Measurements from ENCODE around the gene TPRA1. TPM values are rescaled to one million over a fixed set of nuclear protein-coding genes. Genes with fewer than 3 reads are reported as not detected.

Gene TPRA1
- total and polyA plus RNA-seq, 9 of the 15 experiments (the other 6 are each of a cell fraction or from before 2014, with no cell fraction given), result 0.66 to 21.5 (median 11.1) TPM

GRCh38 chr3:127539366-127540060 lies 51.0 kb downstream of the TPRA1 start:
- FAIRE-seq (no peak), ATAC-seq (no peak), DNase-seq (ENCODE audit: extremely low read depth in 1 of 4, low spot score in 3 of 4) (no peak)
- ChIA-PET POLR2A (no interaction called here), CTCF (ENCODE audit: low intra/inter-chr PET ratio) (no interaction called here)
- H3K9me1 ChIP-seq (ENCODE audit: control insufficient read depth, insufficient read depth, low read length), result no peaks in the 10 kb centered on the region
- BruUV-seq (replicated peaks), result no TSS peak
- intact Hi-C loops (cut with micrococcal nuclease) (no loop called here), in situ Hi-C loops (cut with MboI) (no loop called here)
- H3K36me3 ChIP-seq (ENCODE audit: control insufficient read depth, insufficient read depth, low read length), result no peaks in the 10 kb centered on the region
- H3K9ac ChIP-seq (ENCODE audit: insufficient read depth in 1 of 2, low read depth in 2 of 2, low read length in 2 of 2), result no peak overlapping the region
- H2AFZ ChIP-seq (ENCODE audit: low read depth, low read length), result no peak overlapping the region
- peaks cover 0 to 4% of the 10 kb centered on the region in 2 experiments; a peak in 2 of 5 replicates for H3K4me1 ChIP-seq (replicated peaks in 1 of 2; ENCODE audit: control insufficient read depth in 2 of 2, insufficient read depth in 2 of 2, low read length in 2 of 2)
- H3K27me3 ChIP-seq (ENCODE audit: control insufficient read depth in 2 of 2, insufficient read depth in 2 of 2, low read length in 2 of 2), result peaks cover 3 to 63% of the 10 kb centered on the region in 2 experiments; a peak in 3 of 5 replicates
- TF ChIP-seq ELF4 (CRISPR knock-in tag; IDR thresholded peaks at IDR 0.05) (no peak), ZNF282 (CRISPR knock-in tag; IDR thresholded peaks at IDR 0.05) (no peak), IRF1 (CRISPR knock-in tag; IDR thresholded peaks at IDR 0.05; ENCODE audit: borderline replicate concordance) (no peak), CTCFL (IDR thresholded peaks at IDR 0.05; ENCODE audit: borderline replicate concordance, insufficient read depth, low read depth, low read length, poor library complexity, severe bottlenecking) (no peak), SOX6 (IDR thresholded peaks at IDR 0.05) (no peak), BACH1 (tag; IDR thresholded peaks at IDR 0.05) (no peak), TRIM24 (IDR thresholded peaks at IDR 0.05) (no peak), LARP7 (IDR thresholded peaks at IDR 0.05) (no peak), PPARD (CRISPR knock-in tag; IDR thresholded peaks at IDR 0.05) (no peak), ARNT (IDR thresholded peaks at IDR 0.05) (no peak), GABPA (tag; conservative IDR thresholded peaks at IDR 0.05; ENCODE audit: low read depth) (no peak)
- no peaks in the 10 kb centered on the region for H4K20me1 ChIP-seq (replicated peaks; ENCODE audit: control insufficient read depth, insufficient read depth, low read length)
- H3K4me2 ChIP-seq (ENCODE audit: insufficient read depth, low read length), result no peak overlapping the region
- H3K4me3 ChIP-seq, result no peak overlapping the region
- WGBS (ENCODE audit: insufficient coverage, low coverage, missing lambda C conversion rate), result 0% methylated on average over 15 of the region's 17 CpGs
- no peaks in the 10 kb centered on the region for H3K9me3 ChIP-seq (replicated peaks; ENCODE audit: control insufficient read depth, insufficient read depth, low read depth, low read length)
- H3K79me2 ChIP-seq (ENCODE audit: control insufficient read depth, insufficient read depth, low read length), result no peaks in the 10 kb centered on the region
- H3K27ac ChIP-seq (ENCODE audit: extremely low read depth, low read depth, low read length), result no peak overlapping the region
